Epithelial cell of prostate (primary cell): Measurements from ENCODE around the gene IRAK2.
A peak's percentile ranks its signal among the peaks of the same experiment; 100 is the strongest.
"Not testable (repeated sequence)": the region's sequence is repeated elsewhere in the genome, so short reads cannot be mapped to it uniquely, and the experiment has no call there.

Source experiments
- DNase-seq: peaks from one replicate; pipeline ENCODE4 v3.0.0-alpha.2; 2011; ENCODE audit warnings: low read depth, low spot score
- H3K27ac ChIP-seq: fragments of 450-650 bp; 2 replicates; pipeline ENCODE4 v1.5.1; 2017; ENCODE audit warnings: mild to moderate bottlenecking

IRAK2 gene

GRCh38 chr3:10245081-10245712 is 80.5 kb downstream of the IRAK2 start:
- DNase-seq: no peak
- H3K27ac ChIP-seq: no peak overlapping the region

- H3K27ac ChIP-seq: peak overlapping the region; percentile 54
- DNase-seq: no peak
Measured at GRCh38 chr3:10247679-10248183, 83.0 kb downstream of the IRAK2 start.

DNA sequence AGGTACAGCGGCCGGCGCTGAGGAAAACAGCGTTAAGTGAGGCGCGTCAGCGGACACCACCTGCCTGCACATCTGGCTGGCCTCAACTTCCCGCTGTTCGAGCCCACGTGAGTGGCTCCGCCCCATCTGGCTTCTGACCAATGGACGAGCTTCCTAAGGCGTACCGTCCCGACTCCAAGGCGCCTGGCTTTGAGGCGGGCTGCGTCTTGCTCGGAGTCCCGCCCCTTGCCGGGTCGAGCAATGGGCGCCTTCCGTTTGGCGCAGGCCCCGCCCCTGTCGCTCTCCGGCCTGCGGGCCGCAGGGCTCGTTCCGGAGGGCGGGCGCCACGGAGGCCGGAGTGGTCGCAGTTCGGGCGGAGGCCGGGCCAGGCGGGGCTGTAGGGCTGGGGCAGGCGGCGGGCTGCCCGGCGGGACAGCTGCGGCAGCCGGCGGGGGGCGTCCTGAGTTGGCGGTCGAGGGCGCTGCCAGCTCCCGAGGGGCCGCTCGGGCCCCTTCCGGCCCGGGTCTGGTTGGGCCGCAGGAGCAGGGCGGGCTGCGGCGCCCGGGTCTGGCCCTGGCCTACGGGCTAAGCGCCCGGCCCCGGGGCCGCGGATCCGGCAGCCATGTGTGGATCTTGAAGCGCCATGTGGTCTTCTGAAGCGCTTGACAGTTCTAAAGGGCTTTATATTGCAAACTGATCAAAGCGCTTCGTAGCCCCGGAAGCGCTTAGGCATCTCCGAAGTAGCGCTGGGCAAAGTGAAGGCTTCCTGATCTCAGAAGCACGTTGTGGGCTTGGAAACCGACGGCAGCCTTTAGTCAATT is 83.7 kb downstream of the IRAK2 start, which contains the start of gene TATDN2:
TSS of gene TATDN2 (plus strand) at position 276 of the 800 bp plus-strand sequence. CDS start 742 bp downstream, outside the sequence.
- peak; percentile 83 for DNase-seq
- peak within 1 kb of the TSS; percentile 54 for H3K27ac ChIP-seq

DNA sequence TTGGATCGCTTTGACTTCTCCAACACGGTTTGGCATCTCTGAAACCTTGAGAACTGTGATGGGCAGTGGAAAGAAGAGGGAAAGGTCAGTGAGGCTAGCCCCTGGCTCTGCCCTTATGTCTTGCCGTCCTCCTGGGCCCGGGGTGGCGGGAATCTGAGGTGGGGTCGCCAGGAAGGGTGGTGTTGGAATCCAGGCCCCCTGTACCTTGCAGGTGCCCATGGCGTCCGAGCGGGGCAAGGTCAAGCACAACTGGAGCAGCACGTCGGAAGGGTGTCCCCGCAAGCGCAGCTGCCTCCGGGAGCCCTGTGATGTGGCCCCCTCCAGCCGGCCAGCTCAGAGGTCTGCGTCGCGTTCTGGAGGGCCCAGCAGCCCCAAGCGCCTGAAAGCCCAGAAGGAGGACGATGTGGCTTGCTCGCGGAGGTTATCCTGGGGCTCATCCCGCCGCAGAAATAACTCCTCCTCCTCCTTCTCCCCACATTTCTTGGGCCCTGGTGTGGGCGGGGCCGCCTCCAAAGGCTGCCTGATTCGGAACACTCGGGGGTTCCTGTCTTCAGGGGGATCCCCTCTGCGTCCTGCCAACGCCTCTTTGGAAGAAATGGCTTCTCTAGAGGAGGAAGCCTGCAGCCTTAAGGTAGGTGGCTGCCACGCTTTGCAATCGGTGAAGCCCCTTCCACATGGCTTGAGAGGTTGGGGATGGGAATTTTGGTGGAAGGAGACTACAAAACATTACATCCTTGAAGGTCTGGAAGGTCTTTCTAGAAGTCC is 84.4 kb downstream of the IRAK2 start:
- no peak for DNase-seq
- H3K27ac ChIP-seq: peak overlapping the region; percentile 54

- no peak for DNase-seq
- H3K27ac ChIP-seq: no peak overlapping the region
Measured at GRCh38 chr3:10249833-10250232, 85.1 kb downstream of the IRAK2 start.

- DNase-seq: no peak
- no peak overlapping the region for H3K27ac ChIP-seq
Measured at GRCh38 chr3:10251006-10251405, 86.3 kb downstream of the IRAK2 start.

DNA sequence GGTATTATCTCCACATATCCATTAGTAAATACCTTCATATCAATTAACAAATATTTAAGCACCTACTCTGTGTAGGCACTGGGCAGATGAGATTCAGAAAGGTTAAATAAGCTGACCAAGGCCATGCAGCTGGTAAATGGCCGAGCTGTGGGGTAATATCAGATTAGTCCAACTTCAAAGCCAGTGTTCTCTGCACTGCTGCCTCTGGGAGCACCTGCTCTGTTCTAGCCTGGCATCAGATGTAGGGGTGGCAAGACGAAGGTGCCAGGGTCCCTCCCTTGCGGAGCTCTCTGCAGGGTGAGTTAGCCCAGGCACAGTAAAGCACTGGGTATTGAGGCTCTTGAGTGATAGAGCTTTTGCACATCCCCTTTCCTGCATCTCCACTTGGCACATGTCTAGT is 89.0 kb downstream of the IRAK2 start:
- no peak for DNase-seq

DNA sequence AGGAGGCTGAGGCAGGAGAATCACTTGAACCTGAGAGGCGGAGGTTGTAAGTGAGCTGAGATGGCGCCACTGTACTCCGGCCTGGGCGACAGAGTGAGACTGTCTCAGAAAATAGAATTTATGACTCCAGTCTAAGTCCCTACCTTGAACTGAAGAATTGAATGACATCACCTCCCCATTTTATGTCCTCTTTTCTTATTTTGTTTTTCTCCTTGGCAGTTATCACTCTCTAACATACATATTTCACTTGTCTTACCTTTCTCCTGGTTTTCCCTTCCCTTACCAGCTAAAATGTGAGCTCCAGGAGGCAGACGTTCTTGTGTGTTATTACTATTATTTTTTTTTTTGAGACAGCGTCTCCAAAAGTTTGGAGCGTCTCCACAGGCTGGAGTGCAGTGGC is 91.1 kb downstream of the IRAK2 start:
- H3K27ac ChIP-seq: no peak overlapping the region
- no peak for DNase-seq

More for the DNA sequence above, 89.0 kb downstream of the IRAK2 start:
- H3K27ac ChIP-seq: no peak overlapping the region

GRCh38 chr3:10259036-10259435 is 94.3 kb downstream of the IRAK2 start:
- no peak overlapping the region for H3K27ac ChIP-seq
- DNase-seq: no peak

- H3K27ac ChIP-seq: no peak overlapping the region
Measured at GRCh38 chr3:10259798-10260197, 95.1 kb downstream of the IRAK2 start.

GRCh38 chr3:10260211-10260701 is 95.5 kb downstream of the IRAK2 start:
- H3K27ac ChIP-seq: no peak overlapping the region
- DNase-seq: no peak

More at GRCh38 chr3:10259798-10260197, 95.1 kb downstream of the IRAK2 start:
- DNase-seq: no peak

DNA sequence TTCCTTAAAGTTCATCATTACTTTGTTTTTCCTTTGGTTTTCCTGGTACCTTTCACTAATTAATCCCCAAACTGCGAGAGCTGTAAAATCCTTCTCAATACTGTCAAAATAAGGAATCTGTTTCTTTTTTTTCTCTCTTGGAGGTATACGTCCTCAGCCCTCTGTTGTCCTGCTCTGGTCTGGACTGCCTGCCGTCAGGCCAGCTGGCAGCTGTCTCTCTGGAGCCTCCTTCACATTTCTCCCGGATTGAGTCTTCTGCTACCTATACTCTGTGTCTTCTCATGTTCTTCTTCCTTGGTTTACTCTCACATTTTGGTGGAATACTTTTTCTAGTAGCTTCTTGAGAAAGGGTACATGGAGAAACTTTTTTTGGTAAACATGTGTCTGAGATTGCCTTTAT is 97.3 kb downstream of the IRAK2 start:
- H3K27ac ChIP-seq: no peak overlapping the region
- DNase-seq: no peak

GRCh38 chr3:10263646-10264363 is 99.1 kb downstream of the IRAK2 start:
- H3K27ac ChIP-seq: no peak overlapping the region

DNA sequence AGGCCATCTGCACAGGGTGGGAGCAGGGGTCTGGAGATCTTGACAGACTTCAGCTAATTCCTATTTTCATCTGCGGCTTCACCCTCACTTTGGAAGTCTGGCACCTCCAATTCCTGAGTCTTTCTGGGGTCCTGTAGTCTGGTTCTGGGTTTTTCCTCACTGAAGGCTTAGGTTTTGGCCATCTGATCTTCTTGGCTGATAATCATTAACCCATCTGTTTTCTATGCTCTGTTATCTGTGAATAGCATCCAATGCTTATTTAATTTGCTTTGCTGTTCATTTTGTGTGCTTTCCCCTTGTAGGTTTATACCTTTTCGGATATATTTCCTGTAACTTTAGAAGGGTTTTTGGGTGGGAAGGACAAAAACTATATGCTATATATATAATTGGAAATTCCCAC is 101.1 kb downstream of the IRAK2 start:
- no peak overlapping the region for H3K27ac ChIP-seq
- DNase-seq: no peak

More at GRCh38 chr3:10263646-10264363, 99.1 kb downstream of the IRAK2 start:
- no peak for DNase-seq

- not testable (repeated sequence) for DNase-seq, H3K27ac ChIP-seq
Measured at GRCh38 chr3:10266936-10267335, 102.2 kb downstream of the IRAK2 start.

DNA sequence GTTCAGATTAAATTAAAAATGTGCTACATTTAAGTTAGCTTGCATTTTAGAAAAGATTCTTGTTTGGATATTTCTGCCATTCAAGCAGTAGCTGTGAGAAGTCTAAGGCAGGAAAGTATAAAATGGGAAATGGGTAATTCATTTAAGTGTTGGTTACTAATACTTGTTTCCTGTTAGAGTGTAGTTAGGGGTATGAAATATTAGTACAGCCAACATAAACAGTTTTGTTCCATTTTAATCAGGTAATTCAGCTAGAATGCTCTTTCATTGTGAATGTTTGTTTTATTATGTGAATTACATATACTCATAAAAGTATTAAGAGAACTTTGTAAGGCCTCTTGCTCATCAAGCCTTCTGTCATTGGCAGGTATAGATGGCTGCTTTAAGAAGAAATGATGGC is 103.4 kb downstream of the IRAK2 start:
- no peak overlapping the region for H3K27ac ChIP-seq
- no peak for DNase-seq

- H3K27ac ChIP-seq: no peak overlapping the region
- no peak for DNase-seq
Measured at GRCh38 chr3:10268930-10269329, 104.2 kb downstream of the IRAK2 start.

DNA sequence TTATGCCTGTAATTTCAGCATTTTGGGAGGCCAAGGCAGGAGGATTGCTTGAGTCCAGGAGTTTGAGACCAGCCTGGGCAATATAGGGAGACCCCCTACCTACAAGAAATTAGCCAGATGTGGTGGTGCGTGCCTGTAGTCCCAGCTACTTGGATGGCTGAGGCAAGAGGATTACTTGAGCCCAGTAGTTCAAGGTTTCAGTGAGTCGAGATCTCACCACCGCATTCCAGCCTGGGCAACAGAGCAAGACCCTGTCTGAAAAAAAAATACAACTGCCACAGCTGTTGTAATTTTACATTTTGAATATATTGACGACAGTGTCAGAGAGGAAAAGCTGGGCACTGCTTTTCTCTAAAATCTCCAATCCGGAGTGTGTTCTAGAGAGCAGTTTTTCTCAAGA is 104.7 kb downstream of the IRAK2 start:
- DNase-seq: no peak
- H3K27ac ChIP-seq: no peak overlapping the region

DNA sequence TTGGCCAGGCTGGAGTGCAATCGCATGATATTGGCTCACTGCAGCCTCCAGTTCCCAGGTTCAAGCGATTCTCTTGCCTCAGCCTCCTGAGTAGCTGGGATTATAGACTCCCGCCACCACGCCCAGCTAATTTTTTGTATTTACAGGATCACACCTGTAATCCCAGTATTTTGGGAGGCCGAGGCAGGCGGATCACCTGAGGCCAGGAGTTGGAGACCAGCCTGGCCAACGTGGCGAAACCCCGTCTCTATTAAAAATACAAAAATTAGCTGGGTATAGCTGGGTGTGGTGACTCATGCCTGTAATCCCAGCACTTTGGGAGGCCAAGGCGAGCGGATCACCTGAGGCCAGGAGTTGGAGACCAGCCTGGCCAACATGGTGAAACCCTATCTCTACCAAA is 107.8 kb downstream of the IRAK2 start:
- not testable (repeated sequence) for H3K27ac ChIP-seq, DNase-seq

- no peak for DNase-seq
Measured at GRCh38 chr3:10272977-10273376, 108.3 kb downstream of the IRAK2 start.

More at GRCh38 chr3:10272977-10273376, 108.3 kb downstream of the IRAK2 start:
- no peak overlapping the region for H3K27ac ChIP-seq
